GM12878 (cell line): ENCODE data around the gene CEP120. TPM values are rescaled to one million over a fixed set of nuclear protein-coding genes. Genes with fewer than 3 reads are reported as not detected.

Experiments used
- ATAC-seq: fragments of 200-7000 bp; cut with Tn5 transposase; 3 replicates; pipeline ENCODE4 v1.9.1; 2020; ENCODE audit warnings: mild to moderate bottlenecking, moderate library complexity
- BruUV-seq: library from RNA; stranded (reverse); fragments of 400-500 nt; replicated peaks from 2 replicates; lab custom pipeline; 2021; lab: Mats Ljungman, UMichigan
- CTCF ChIA-PET: fragments of 300-600 bp; sonication (Branson Sonifier 250); formaldehyde crosslinking; extraction: SDS; loops from one replicate; lab custom pipeline; 2021; ENCODE audit warnings: inconsistent platforms; lab: Yijun Ruan, JAX
- POLR2A ChIA-PET: fragments of 350-600 bp; formaldehyde crosslinking; extraction: SDS; loops from one replicate; lab custom pipeline; 2021; ENCODE audit warnings: inconsistent platforms; lab: Charles Lee
- RAD21 ChIA-PET: fragments of 300-600 bp; sonication (Branson Sonifier 250); formaldehyde crosslinking; loops from one replicate; lab custom pipeline; 2023; ENCODE audit warnings: antibody characterized with exemption; ENCODE audit not compliant: unreplicated experiment; lab: Charles Lee
- SMC1A ChIA-PET: fragments of 300-600 bp; sonication (Branson Sonifier 250); formaldehyde crosslinking; loops from one replicate; lab custom pipeline; 2023; ENCODE audit not compliant: unreplicated experiment, uncharacterized antibody; lab: Charles Lee
- DNase-seq: peaks from one replicate; pipeline ENCODE4 v3.0.0-alpha.2; 2011; ENCODE audit warnings: low read depth, low spot score
- FAIRE-seq: peaks from 3 replicates; lab custom pipeline; 2011; peaks lifted over from hg19 to GRCh38; lab: Jason Lieb, UNC
- H2AFZ ChIP-seq: 2 replicates; pipeline ENCODE4 v1.6.0; 2011; ENCODE audit warnings: low read depth, low read length, control low read depth; ENCODE audit not compliant: control insufficient read depth
- H3K27ac ChIP-seq: 2 replicates; pipeline ENCODE4 v1.5.1; 2011; ENCODE audit warnings: control low read depth; ENCODE audit not compliant: control insufficient read depth, insufficient read depth
- H3K27me3 ChIP-seq, 2 experiments: replicated peaks in 1 of 2; 2 replicates each; pipeline versions ENCODE4 v1.6.0 to v1.6.1; 2011; ENCODE audit warnings: low read length in 1 of 2; ENCODE audit not compliant: control insufficient read depth in 2 of 2, insufficient read depth in 2 of 2
- H3K36me3 ChIP-seq, 2 experiments: 2 replicates each; pipeline ENCODE4 v1.5.1; 2011; ENCODE audit warnings: low read length in 1 of 2; ENCODE audit not compliant: control insufficient read depth in 2 of 2, insufficient read depth in 2 of 2
- H3K4me1 ChIP-seq: 2 replicates; pipeline ENCODE4 v1.6.1; 2011; ENCODE audit warnings: mild to moderate bottlenecking, low read length, moderate library complexity, mixed read lengths; ENCODE audit not compliant: control insufficient read depth, insufficient read depth
- H3K4me2 ChIP-seq: 2 replicates; pipeline ENCODE4 v1.6.0; 2011; ENCODE audit warnings: control low read depth; ENCODE audit not compliant: control insufficient read depth, insufficient read depth
- H3K4me3 ChIP-seq: fragments of 200-600 bp; sonication (generic); 2 replicates; pipeline ENCODE4 v1.5.1; 2016
- H3K79me2 ChIP-seq: 2 replicates; pipeline ENCODE4 v1.6.0; 2011; ENCODE audit warnings: low read length; ENCODE audit not compliant: control insufficient read depth, insufficient read depth
- H3K9ac ChIP-seq: 2 replicates; pipeline ENCODE4 v1.8.0; 2011; ENCODE audit warnings: low read length, control low read depth, mixed read lengths; ENCODE audit not compliant: control insufficient read depth, insufficient read depth
- H3K9me3 ChIP-seq: replicated peaks from 3 replicates; pipeline ENCODE4 v1.5.1; 2011; ENCODE audit warnings: mild to moderate bottlenecking, low read length; ENCODE audit not compliant: control insufficient read depth, insufficient read depth
- H4K20me1 ChIP-seq: 2 replicates; pipeline ENCODE4 v1.6.0; 2011; ENCODE audit not compliant: control insufficient read depth, insufficient read depth
- CBX5 ChIP-seq: sonication (generic); IDR thresholded peaks from 2 replicates; pipeline ENCODE4 v1.6.1; 2016; ENCODE audit warnings: low read depth, moderate library complexity, mild to moderate bottlenecking, inconsistent platforms
- EGR1 ChIP-seq, 2 experiments: IDR thresholded peaks; 1 replicate in 1 of 2; 2 replicates in 1 of 2; pipeline ENCODE4 v1.6.1; 2011 to 2012; ENCODE audit warnings: low read depth in 2 of 2, low read length in 2 of 2, borderline replicate concordance in 1 of 2, mild to moderate bottlenecking in 1 of 2, moderate library complexity in 1 of 2
- IKZF2 ChIP-seq, 2 experiments: fragments of 450-650 bp; IDR thresholded peaks; 2 replicates each; pipeline ENCODE4 v1.6.1; 2017; ENCODE audit warnings: mild to moderate bottlenecking in 2 of 2, moderate library complexity in 2 of 2
- MEF2B ChIP-seq: fragments of 450-650 bp; IDR thresholded peaks from 2 replicates; pipeline ENCODE4 v1.6.1; 2018; ENCODE audit warnings: mild to moderate bottlenecking, moderate library complexity; ENCODE audit not compliant: partially characterized antibody, poor library complexity, severe bottlenecking
- NFIC ChIP-seq: IDR thresholded peaks from 2 replicates; pipeline ENCODE4 v1.6.1; 2012; ENCODE audit warnings: low read depth, mild to moderate bottlenecking, inconsistent platforms, low read length, moderate library complexity
- NFYA ChIP-seq: IDR thresholded peaks from 2 replicates; pipeline ENCODE4 v1.6.1; 2011; ENCODE audit warnings: low read depth, mild to moderate bottlenecking, low read length, improper control_type of control experiment, borderline replicate concordance
- WGBS: methylation state at CpG from one replicate; pipeline ENCODE4 v1.1.6; 2016; ENCODE audit warnings: low lambda C conversion rate; ENCODE audit not compliant: insufficient replicate concordance, insufficient coverage; ENCODE audit errors: missing lambda C conversion rate; 5-methylcytosine and 5-hydroxymethylcytosine counted together
- in situ Hi-C: fragments of 300-500 bp; cut with MboI; formaldehyde crosslinking; loops from 9 replicates; pipeline ENCODE4 v1.14.3; 2018; ENCODE audit warnings: mixed read lengths
- intact Hi-C: fragments of 100-400 bp; cut with micrococcal nuclease; formaldehyde crosslinking; loops from one replicate; pipeline ENCODE4 v1.14.2; 2022; ENCODE audit not compliant: unreplicated experiment
- polyA plus RNA-seq, 11 experiments: library from polyadenylated mRNA; depleted of rRNA in 4 of 11; unstranded in 6 of 11; stranded (reverse) in 5 of 11; fragments of >200 nt; fragmentation: Nextera tagmentation in 4 of 11; fragmentation: Illumina TruSeq in 1 of 11; extraction: Ambion mirVana in 4 of 11; extraction: Trizol in 1 of 11; gene quantifications; 1 replicate in 1 of 11; 2 replicates in 10 of 11; pipeline versions ENCODE4 v1.2.1 to v1.2.3, GENCODE V29; 2011 to 2016; ENCODE audit warnings: inconsistent platforms in 2 of 11, missing spikeins in 2 of 11, low read depth in 1 of 11
- total RNA-seq, 4 experiments: library from RNA; depleted of rRNA in 3 of 4; stranded (reverse); fragments of >200 nt in 3 of 4; fragmentation: Illumina TruSeq in 1 of 4; extraction: Trizol in 1 of 4; gene quantifications; 2 replicates each; pipeline versions ENCODE4 v1.2.1 to v1.2.3, GENCODE V29; 2013 to 2021

Gene CEP120
- total and polyA plus RNA-seq, 10 of the 15 experiments (the other 5 are each of a cell fraction or from before 2014, with no cell fraction given), result 4.1 to 23.0 (median 13.1) TPM

DNA sequence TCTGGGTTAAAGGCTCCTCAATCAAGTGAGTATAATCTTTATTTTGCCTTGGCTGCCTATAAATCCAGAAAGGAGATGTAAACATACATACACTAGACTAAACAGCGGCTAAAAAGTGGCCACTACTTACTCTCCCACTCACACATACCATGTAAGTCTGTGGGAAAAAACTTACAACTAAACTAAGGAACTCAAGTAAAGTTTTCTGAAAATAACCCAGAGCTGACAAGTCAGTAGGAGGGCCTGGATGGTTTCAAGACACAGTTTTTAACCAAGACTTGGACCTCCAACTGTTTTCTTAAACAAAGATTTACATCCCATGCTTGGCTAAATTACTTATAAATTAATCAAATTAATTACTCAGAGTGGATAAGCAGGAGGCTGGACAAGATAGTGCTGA, 64.5 kb downstream of the CEP120 start:
- no peaks in the 10 kb centered on the region for H3K9me3 ChIP-seq
- intact Hi-C loops, result no loop called here
- RAD21 ChIA-PET, result interaction anchor here (0.6 kb wide), 1 partner anchor 312 kb away, joined by 4 read pairs; no protein-coding TSS in a partner anchor
- no peak overlapping the region for H2AFZ ChIP-seq
- H3K27ac ChIP-seq, result no peak overlapping the region
- no peak overlapping the region for H3K4me2 ChIP-seq
- no peak for FAIRE-seq
- no peak for ATAC-seq
- in situ Hi-C loops, result no loop called here
- no peak for TF ChIP-seq EGR1 (IDR thresholded peaks at IDR 0.05; ENCODE audit: borderline replicate concordance in 1 of 2, low read depth in 2 of 2, low read length in 2 of 2)
- TF ChIP-seq CBX5, result no peak
- no peak for TF ChIP-seq IKZF2 (IDR thresholded peaks at IDR 0.05)
- no peak for TF ChIP-seq MEF2B
- CTCF ChIA-PET, result interaction anchor here (1.0 to 1.9 kb wide), 3 partner anchors 9 to 11 kb away, joined by 3 to 6 read pairs (median 4); no protein-coding TSS in a partner anchor
- SMC1A ChIA-PET, result interaction anchor here (1.0 to 1.8 kb wide), 2 partner anchors 11 to 27 kb away, joined by 3 to 6 read pairs; no protein-coding TSS in a partner anchor
- no peaks in the 10 kb centered on the region for H4K20me1 ChIP-seq
- POLR2A ChIA-PET, result no interaction called here
- no peak overlapping the region for H3K9ac ChIP-seq
- H3K36me3 ChIP-seq, result peaks cover 0 to 2% of the 10 kb centered on the region in 2 experiments; a peak in 1 of 4 replicates
- WGBS, result 96% methylated on average over 1 of the region's 1 CpG
- H3K4me1 ChIP-seq, result no peaks in the 10 kb centered on the region
- DNase-seq, result no peak
- no peaks in the 10 kb centered on the region for H3K79me2 ChIP-seq
- H3K27me3 ChIP-seq, result no peaks in the 10 kb centered on the region
- no TSS peak for BruUV-seq
- H3K4me3 ChIP-seq, result no peak overlapping the region

DNA sequence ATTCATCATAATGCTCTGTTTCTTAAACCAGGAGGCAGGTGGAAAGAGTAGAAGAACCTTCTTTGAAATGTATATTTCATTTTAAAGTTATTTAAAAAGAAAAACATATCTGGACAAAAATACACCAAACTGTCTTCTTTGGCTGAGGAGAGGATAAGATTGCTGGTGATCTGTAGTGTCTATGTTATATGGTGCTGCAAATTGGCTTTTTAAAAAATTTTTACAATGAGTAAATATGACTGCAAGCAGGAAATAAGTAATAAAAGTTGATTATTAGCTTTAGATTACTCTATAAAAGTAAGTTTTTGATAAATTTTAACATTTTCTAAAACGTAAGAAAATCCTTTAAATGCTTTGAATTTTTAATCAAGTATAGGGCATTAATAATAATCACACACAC, 64.9 kb downstream of the CEP120 start:
- H3K36me3 ChIP-seq, result peaks cover 0 to 2% of the 10 kb centered on the region in 2 experiments; a peak in 1 of 4 replicates
- TF ChIP-seq NFIC, result no peak
- TF ChIP-seq NFYA, result no peak
- no peak overlapping the region for H3K27ac ChIP-seq
- no TSS peak for BruUV-seq
- H3K79me2 ChIP-seq, result no peaks in the 10 kb centered on the region
- ChIA-PET SMC1A (interaction anchor here (1.0 to 1.8 kb wide), 2 partner anchors 10 to 28 kb away, joined by 3 to 6 read pairs; no protein-coding TSS in a partner anchor), POLR2A (no interaction called here), RAD21 (interaction anchor here (0.6 kb wide), 1 partner anchor 312 kb away, joined by 4 read pairs; no protein-coding TSS in a partner anchor), CTCF (interaction anchor here (1.2 to 1.9 kb wide), 2 partner anchors 9 to 10 kb away, joined by 4 to 6 read pairs; no protein-coding TSS in a partner anchor)
- in situ Hi-C loops, result no loop called here
- H3K4me1 ChIP-seq, result no peaks in the 10 kb centered on the region
- no peaks in the 10 kb centered on the region for H4K20me1 ChIP-seq
- FAIRE-seq (no peak), ATAC-seq (no peak), DNase-seq (no peak)
- H3K4me2 ChIP-seq, result no peak overlapping the region
- whole genome bisulfite sequencing, result 100% methylated on average over 1 of the region's 1 CpG
- no peak overlapping the region for H3K4me3 ChIP-seq
- H3K27me3 ChIP-seq, result no peaks in the 10 kb centered on the region
- intact Hi-C loops, result no loop called here
- no peak overlapping the region for H2AFZ ChIP-seq
- H3K9ac ChIP-seq, result no peak overlapping the region
- no peaks in the 10 kb centered on the region for H3K9me3 ChIP-seq
